NCI-H128 (cell line): ENCODE data around the gene ARR3.
"Not testable (repeated sequence)": the region's sequence is repeated elsewhere in the genome, so short reads cannot be mapped to it uniquely, and the experiment has no call there.

Experiments used
- DNase-seq: peaks from one replicate; lab custom pipeline; 2025; ENCODE audit not compliant: unreplicated experiment; lab: John Stamatoyannopoulos, UW

The ARR3 gene

GRCh38 chrX:70268034-70268433, at the start of gene ARR3:
Gene ARR3, plus strand, starts transcription at chrX:70268334. Its CDS starts 1,052 bp downstream, at chrX:70269386.
- DNase-seq: no peak

- DNase-seq: no peak
Measured at GRCh38 chrX:70219938-70220764, 48.0 kb upstream of the ARR3 start.

GRCh38 chrX:70226048-70226447, 42.1 kb upstream of the ARR3 start:
- no peak for DNase-seq

- no peak for DNase-seq
Measured at GRCh38 chrX:70226687-70227086, 41.4 kb upstream of the ARR3 start.

- no peak for DNase-seq
Measured at GRCh38 chrX:70231666-70232065, 36.5 kb upstream of the ARR3 start.

- no peak for DNase-seq
Measured at GRCh38 chrX:70234355-70234754, 33.8 kb upstream of the ARR3 start, which contains the start of gene AWAT1. Gene AWAT1, plus strand, starts transcription at chrX:70234655. Its CDS starts 41 bp downstream, at chrX:70234696.

GRCh38 chrX:70240751-70241150, 27.4 kb upstream of the ARR3 start:
- no peak for DNase-seq

GRCh38 chrX:70241501-70241900, 26.6 kb upstream of the ARR3 start:
- no peak for DNase-seq

- DNase-seq: not testable (repeated sequence)
Measured at GRCh38 chrX:70243601-70244000, 24.5 kb upstream of the ARR3 start.

GRCh38 chrX:70244881-70245280, 23.3 kb upstream of the ARR3 start:
- no peak for DNase-seq

GRCh38 chrX:70247252-70247651, 20.9 kb upstream of the ARR3 start:
- no peak for DNase-seq

GRCh38 chrX:70252491-70252890, 15.6 kb upstream of the ARR3 start:
- no peak for DNase-seq

- DNase-seq: no peak
Measured at GRCh38 chrX:70253377-70254062, 14.6 kb upstream of the ARR3 start.

GRCh38 chrX:70254063-70254400, 14.1 kb upstream of the ARR3 start:
- DNase-seq: no peak

GRCh38 chrX:70254909-70255308, 13.2 kb upstream of the ARR3 start:
- no peak for DNase-seq

- DNase-seq: no peak
Measured at GRCh38 chrX:70255452-70255851, 12.7 kb upstream of the ARR3 start.

GRCh38 chrX:70257423-70258288, 10.5 kb upstream of the ARR3 start:
- DNase-seq: no peak

- no peak for DNase-seq
Measured at GRCh38 chrX:70260104-70260503, 8.0 kb upstream of the ARR3 start, which contains the start of gene P2RY4. Gene P2RY4, minus strand, starts transcription at chrX:70260204. Its CDS starts 580 bp downstream, at chrX:70259624.

GRCh38 chrX:70262952-70263567, 5.1 kb upstream of the ARR3 start:
- DNase-seq: no peak

- no peak for DNase-seq
Measured at GRCh38 chrX:70264784-70265183, 3.4 kb upstream of the ARR3 start.

- DNase-seq: not testable (repeated sequence)
Measured at GRCh38 chrX:70274029-70274428, 5.9 kb downstream of the ARR3 start.
